ENCODE measurements around the gene RYK.
A peak's percentile ranks its signal among the peaks of the same experiment; 100 is the strongest.

Gene RYK

DNA sequence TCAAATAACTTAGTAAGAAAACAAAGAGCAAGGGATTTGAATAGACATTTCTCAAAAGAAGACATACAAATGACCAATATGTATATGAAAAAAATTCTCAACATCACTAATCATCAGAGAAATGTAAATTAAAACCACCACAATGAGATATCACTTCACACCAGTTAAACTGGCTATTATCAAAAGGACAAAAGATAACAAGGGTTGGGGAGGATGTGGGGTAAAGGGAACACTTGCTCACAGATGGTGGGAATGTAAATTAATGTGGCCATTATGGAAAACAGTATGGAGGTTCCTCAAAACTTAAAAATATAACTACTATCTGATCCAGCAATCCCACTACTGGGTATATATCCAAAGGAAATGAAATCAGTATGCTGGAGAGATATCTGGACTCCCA lies 46.0 kb upstream of the RYK start:
- no peak overlapping the region for H3K4me2 ChIP-seq
- peaks cover 17% of the 10 kb centered on the region for H3K4me1 ChIP-seq (ENCODE audit: low read depth, poor library complexity, severe bottlenecking)
- H4K20me1 ChIP-seq (ENCODE audit: insufficient read depth) = no peaks in the 10 kb centered on the region; the same call in 1 of the 2 replicates
- no peaks in the 10 kb centered on the region for H3K36me3 ChIP-seq (ENCODE audit: insufficient read depth)
- H3K27me3 ChIP-seq (ENCODE audit: insufficient read depth, low read depth) = peaks cover 64% of the 10 kb centered on the region
- TF ChIP-seq, protein P1, sequence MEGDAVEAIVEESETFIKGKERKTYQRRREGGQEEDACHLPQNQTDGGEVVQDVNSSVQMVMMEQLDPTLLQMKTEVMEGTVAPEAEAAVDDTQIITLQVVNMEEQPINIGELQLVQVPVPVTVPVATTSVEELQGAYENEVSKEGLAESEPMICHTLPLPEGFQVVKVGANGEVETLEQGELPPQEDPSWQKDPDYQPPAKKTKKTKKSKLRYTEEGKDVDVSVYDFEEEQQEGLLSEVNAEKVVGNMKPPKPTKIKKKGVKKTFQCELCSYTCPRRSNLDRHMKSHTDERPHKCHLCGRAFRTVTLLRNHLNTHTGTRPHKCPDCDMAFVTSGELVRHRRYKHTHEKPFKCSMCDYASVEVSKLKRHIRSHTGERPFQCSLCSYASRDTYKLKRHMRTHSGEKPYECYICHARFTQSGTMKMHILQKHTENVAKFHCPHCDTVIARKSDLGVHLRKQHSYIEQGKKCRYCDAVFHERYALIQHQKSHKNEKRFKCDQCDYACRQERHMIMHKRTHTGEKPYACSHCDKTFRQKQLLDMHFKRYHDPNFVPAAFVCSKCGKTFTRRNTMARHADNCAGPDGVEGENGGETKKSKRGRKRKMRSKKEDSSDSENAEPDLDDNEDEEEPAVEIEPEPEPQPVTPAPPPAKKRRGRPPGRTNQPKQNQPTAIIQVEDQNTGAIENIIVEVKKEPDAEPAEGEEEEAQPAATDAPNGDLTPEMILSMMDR (conservative IDR thresholded peaks at IDR 0.05; ENCODE audit: low read depth, low read length) = no peak
- no peak overlapping the region for H3K27ac ChIP-seq
- H3K4me3 ChIP-seq (IDR thresholded peaks at IDR 0.05; ENCODE audit: insufficient read depth, low read depth, low read length) = no peak overlapping the region
- H3K79me2 ChIP-seq (ENCODE audit: insufficient read depth, low read depth) = no peaks in the 10 kb centered on the region
- no peak overlapping the region for H3K9ac ChIP-seq
- H2AFZ ChIP-seq (ENCODE audit: low read depth) = no peak overlapping the region

DNA sequence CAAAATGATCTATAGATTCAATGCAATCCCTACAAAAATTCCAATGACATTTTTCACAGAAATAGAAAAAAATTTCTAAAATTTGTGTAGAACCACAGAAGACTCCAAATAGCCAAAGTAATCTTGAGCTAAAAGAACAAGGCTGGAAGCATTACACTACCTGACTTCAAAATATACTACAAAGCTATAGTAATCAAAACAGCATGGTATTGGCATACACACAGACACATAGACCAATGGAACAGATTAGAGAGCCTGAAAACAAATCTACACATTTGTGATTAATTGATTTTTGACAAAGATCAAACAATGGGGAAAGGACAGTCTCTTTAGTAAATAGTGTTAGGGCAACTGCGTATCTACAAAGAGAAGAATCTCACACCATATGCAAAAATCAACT lies 45.3 kb upstream of the RYK start:
- Histone ChIP-seq H3K4me2 (no peak overlapping the region), H3K36me3 (ENCODE audit: insufficient read depth) (no peaks in the 10 kb centered on the region), H3K79me2 (ENCODE audit: insufficient read depth, low read depth) (no peaks in the 10 kb centered on the region), H3K27ac (no peak overlapping the region), H4K20me1 (ENCODE audit: insufficient read depth) (no peaks in the 10 kb centered on the region; the same call in 1 of the 2 replicates), H3K27me3 (ENCODE audit: insufficient read depth, low read depth) (peaks cover 67% of the 10 kb centered on the region), H2AFZ (ENCODE audit: low read depth) (no peak overlapping the region), H3K4me1 (ENCODE audit: low read depth, poor library complexity, severe bottlenecking) (peaks cover 17% of the 10 kb centered on the region), H3K9ac (no peak overlapping the region), H3K4me3 (IDR thresholded peaks at IDR 0.05; ENCODE audit: insufficient read depth, low read depth, low read length) (no peak overlapping the region)
- TF ChIP-seq, protein P1 (conservative IDR thresholded peaks at IDR 0.05; ENCODE audit: low read depth, low read length) = no peak

DNA sequence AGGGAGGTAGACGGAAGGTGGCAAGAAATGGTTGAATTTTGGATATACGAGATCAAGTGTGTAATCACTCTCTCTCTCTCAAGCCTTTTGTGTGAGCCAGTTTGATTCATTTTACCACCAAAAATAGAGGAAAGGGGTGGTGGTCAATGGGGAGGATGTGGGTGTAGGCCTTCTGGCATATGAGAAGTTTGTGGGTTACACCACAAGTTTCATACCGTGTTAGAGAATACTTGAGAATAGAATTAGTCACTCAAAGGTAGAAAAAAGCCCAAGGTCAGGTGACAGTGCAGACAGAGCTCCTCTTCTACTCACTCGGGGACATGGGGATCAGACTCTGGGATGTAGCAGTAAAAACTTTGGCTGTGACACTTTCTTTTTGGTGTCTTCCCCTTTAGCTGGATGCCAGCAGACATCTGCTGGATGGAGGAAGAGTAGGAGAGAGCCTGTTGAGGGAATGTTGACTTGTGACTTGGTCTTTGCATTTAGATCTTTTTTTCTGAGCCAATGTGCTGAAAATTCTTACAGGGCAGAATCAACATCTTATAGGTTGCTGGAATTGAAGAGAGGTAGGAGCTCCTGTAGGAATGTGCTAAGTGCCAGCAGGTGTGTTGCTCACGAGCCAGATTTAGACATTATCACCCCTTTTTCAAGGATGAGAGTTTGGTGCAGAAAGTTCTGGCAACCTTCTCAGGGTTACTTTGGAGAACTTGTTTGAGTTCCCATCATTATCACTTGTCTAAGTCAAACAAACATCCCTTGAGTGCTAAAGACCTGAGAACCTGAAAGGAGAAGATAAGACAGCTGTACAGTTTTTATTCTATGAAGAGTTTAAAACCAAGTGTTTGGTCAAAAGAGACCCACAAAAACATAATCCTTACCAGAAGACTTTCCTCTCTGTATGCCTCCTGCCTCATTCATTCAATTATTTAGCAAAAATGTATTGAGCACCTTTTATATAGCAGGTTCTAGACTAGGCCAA lies 43.9 kb upstream of the RYK start:
- H3K79me2 ChIP-seq (ENCODE audit: insufficient read depth, low read depth) = no peaks in the 10 kb centered on the region
- no peak overlapping the region for H3K4me3 ChIP-seq (IDR thresholded peaks at IDR 0.05; ENCODE audit: insufficient read depth, low read depth, low read length)
- no peak overlapping the region for H3K27ac ChIP-seq
- no peak overlapping the region for H3K9ac ChIP-seq
- H3K4me1 ChIP-seq (ENCODE audit: low read depth, poor library complexity, severe bottlenecking) = peaks cover 17% of the 10 kb centered on the region
- no peaks in the 10 kb centered on the region for H3K36me3 ChIP-seq (ENCODE audit: insufficient read depth)
- no peaks in the 10 kb centered on the region; the same call in 1 of the 2 replicates for H4K20me1 ChIP-seq (ENCODE audit: insufficient read depth)
- no peak overlapping the region for H2AFZ ChIP-seq (ENCODE audit: low read depth)
- H3K4me2 ChIP-seq = peak overlapping the region; percentile 69
- peaks cover 80% of the 10 kb centered on the region for H3K27me3 ChIP-seq (ENCODE audit: insufficient read depth, low read depth)
- TF ChIP-seq, protein P1 (conservative IDR thresholded peaks at IDR 0.05; ENCODE audit: low read depth, low read length) = no peak

DNA sequence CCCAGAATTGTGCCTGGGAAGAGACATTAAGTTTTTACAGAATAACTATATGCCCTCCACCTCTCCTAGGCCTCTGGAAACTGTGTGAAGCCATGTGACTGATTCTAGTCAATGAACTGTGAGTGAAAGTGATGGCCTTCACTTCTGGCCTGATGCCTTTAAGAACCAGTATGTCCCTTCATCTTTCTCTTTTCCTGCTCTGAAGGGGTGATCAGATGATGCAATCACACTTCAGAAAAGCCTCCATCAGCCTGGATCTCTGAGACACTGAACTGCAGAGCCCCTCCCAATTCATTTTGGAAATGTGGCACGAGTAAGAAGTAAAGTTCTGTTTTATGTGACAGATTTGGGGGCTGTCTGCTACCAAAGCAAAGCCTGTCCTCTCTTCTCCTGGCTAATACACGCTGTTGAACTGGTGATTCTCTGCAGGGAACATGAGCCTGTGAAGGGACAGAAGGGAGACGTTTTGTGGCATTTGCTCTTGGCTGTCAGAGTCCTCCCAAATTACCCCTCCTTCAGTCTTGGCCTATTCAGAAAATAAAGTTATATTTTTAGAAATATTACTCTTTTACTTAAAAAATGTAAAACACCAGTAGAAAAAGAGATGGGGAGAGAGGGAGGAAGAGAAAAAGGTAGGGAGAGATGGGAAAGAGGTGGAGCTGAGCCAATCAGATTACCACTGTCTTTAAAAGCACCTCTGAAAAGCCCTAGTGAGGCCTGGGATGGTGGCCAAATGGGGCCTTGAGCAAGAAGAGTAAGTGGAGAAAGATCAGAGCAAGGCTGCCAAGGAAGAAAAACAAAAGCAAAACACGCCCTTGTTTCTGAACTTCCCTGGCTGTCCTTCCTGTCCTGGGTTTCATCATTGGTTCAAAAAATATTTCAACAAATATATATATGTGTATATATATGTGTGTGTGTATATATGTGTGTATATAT lies 40.9 kb upstream of the RYK start:
- no peaks in the 10 kb centered on the region for H3K36me3 ChIP-seq (ENCODE audit: insufficient read depth)
- H3K27me3 ChIP-seq (ENCODE audit: insufficient read depth, low read depth) = peaks cover 71% of the 10 kb centered on the region
- H2AFZ ChIP-seq (ENCODE audit: low read depth) = no peak overlapping the region
- no peak overlapping the region for H3K27ac ChIP-seq
- H3K4me3 ChIP-seq (IDR thresholded peaks at IDR 0.05; ENCODE audit: insufficient read depth, low read depth, low read length) = no peak overlapping the region
- TF ChIP-seq, protein P1 (conservative IDR thresholded peaks at IDR 0.05; ENCODE audit: low read depth, low read length) = no peak
- no peak overlapping the region for H3K4me2 ChIP-seq
- H3K9ac ChIP-seq = no peak overlapping the region
- H3K4me1 ChIP-seq (ENCODE audit: low read depth, poor library complexity, severe bottlenecking) = peaks cover 17% of the 10 kb centered on the region
- no peaks in the 10 kb centered on the region for H3K79me2 ChIP-seq (ENCODE audit: insufficient read depth, low read depth)
- no peaks in the 10 kb centered on the region; the same call in 1 of the 2 replicates for H4K20me1 ChIP-seq (ENCODE audit: insufficient read depth)

Data from KMS-11 (cell line).